IMR-90 (cell line): ENCODE data around the gene PLCD1. TPM values are rescaled to one million over a fixed set of nuclear protein-coding genes. Genes with fewer than 3 reads are reported as not detected.

Experiments used
- ATAC-seq: fragments of 200-7000 bp; cut with Tn5 transposase; 2 replicates; pipeline ENCODE4 v1.9.1; 2020; ENCODE audit warnings: low read depth, mild to moderate bottlenecking, moderate library complexity
- BruUV-seq: library from RNA; stranded (reverse); fragments of 400-500 nt; replicated peaks from 2 replicates; lab custom pipeline; 2021; lab: Mats Ljungman, UMichigan
- CTCF ChIA-PET: fragments of 300-600 bp; formaldehyde crosslinking; extraction: SDS; loops from one replicate; lab custom pipeline; 2021; ENCODE audit warnings: antibody characterized with exemption; lab: Yijun Ruan, JAX
- POLR2A ChIA-PET: fragments of 300-600 bp; sonication (Branson Sonifier 250); formaldehyde crosslinking; loops from one replicate; lab custom pipeline; 2022; ENCODE audit warnings: antibody characterized with exemption; ENCODE audit not compliant: unreplicated experiment; lab: Charles Lee
- DNase-seq: peaks from one replicate; pipeline ENCODE4 v3.0.0; 2013
- H2AFZ ChIP-seq: replicated peaks from 2 replicates; pipeline ENCODE3; 2013; ENCODE audit warnings: low read length, mild to moderate bottlenecking; ENCODE audit not compliant: poor library complexity
- H2AK5ac ChIP-seq: 2 replicates; pipeline ENCODE4 v1.6.1; 2013; ENCODE audit warnings: low read depth, low read length, inconsistent platforms
- H2AK9ac ChIP-seq: replicated peaks from 2 replicates; pipeline ENCODE3; 2013; ENCODE audit warnings: mild to moderate bottlenecking, low read depth, low read length, moderate library complexity; ENCODE audit not compliant: poor library complexity
- H2BK120ac ChIP-seq: 2 replicates; pipeline ENCODE4 v1.6.1; 2013; ENCODE audit warnings: low read depth, low read length, inconsistent platforms
- H2BK15ac ChIP-seq: 3 replicates; pipeline ENCODE4 v1.6.1; 2013; ENCODE audit warnings: low read depth, low read length, inconsistent platforms
- H2BK20ac ChIP-seq: 2 replicates; pipeline ENCODE4 v1.6.1; 2013; ENCODE audit warnings: low read depth, mild to moderate bottlenecking, inconsistent platforms, low read length, moderate library complexity
- H2BK5ac ChIP-seq: 2 replicates; pipeline ENCODE4 v1.6.1; 2013; ENCODE audit warnings: mild to moderate bottlenecking, low read depth, low read length, inconsistent platforms; ENCODE audit not compliant: poor library complexity, severe bottlenecking
- H3K14ac ChIP-seq: replicated peaks from 2 replicates; pipeline ENCODE4 v1.6.1; 2013; ENCODE audit warnings: low read depth, low read length, inconsistent platforms
- H3K18ac ChIP-seq: 2 replicates; pipeline ENCODE4 v1.6.1; 2013; ENCODE audit warnings: low read depth, low read length, control low read depth
- H3K23ac ChIP-seq: 2 replicates; pipeline ENCODE4 v1.6.1; 2013; ENCODE audit warnings: low read depth, low read length, inconsistent platforms
- H3K27ac ChIP-seq: 2 replicates; pipeline ENCODE4 v1.5.1; 2013; ENCODE audit warnings: mild to moderate bottlenecking, control low read depth, low read length; ENCODE audit not compliant: insufficient read depth
- H3K27me3 ChIP-seq: 2 replicates; pipeline ENCODE4 v1.6.1; 2013; ENCODE audit warnings: low read length; ENCODE audit not compliant: control insufficient read depth, insufficient read depth
- H3K36me3 ChIP-seq: 2 replicates; pipeline ENCODE4 v1.6.1; 2013; ENCODE audit warnings: low read length, mixed read lengths; ENCODE audit not compliant: control insufficient read depth, insufficient read depth
- H3K4ac ChIP-seq: 2 replicates; pipeline ENCODE4 v1.6.1; 2013; ENCODE audit warnings: low read depth, low read length, inconsistent platforms
- H3K4me1 ChIP-seq: 2 replicates; pipeline ENCODE4 v1.6.1; 2013; ENCODE audit warnings: low read length, mixed read lengths; ENCODE audit not compliant: control insufficient read depth, insufficient read depth
- H3K4me2 ChIP-seq: 2 replicates; pipeline ENCODE4 v1.6.1; 2013; ENCODE audit warnings: low read depth, mild to moderate bottlenecking, control low read depth, low read length, moderate library complexity
- H3K4me3 ChIP-seq: 2 replicates; pipeline ENCODE4 v1.5.1; 2013; ENCODE audit warnings: low read depth, mild to moderate bottlenecking, control low read depth, low read length, moderate library complexity; ENCODE audit not compliant: insufficient read depth
- H3K56ac ChIP-seq: 2 replicates; pipeline ENCODE4 v1.6.1; 2013; ENCODE audit warnings: low read length, inconsistent platforms; ENCODE audit not compliant: insufficient read depth; ENCODE audit errors: extremely low read depth
- H3K79me1 ChIP-seq, 2 experiments: 2 replicates each; pipeline ENCODE4 v1.6.1; 2013; ENCODE audit warnings: low read length in 2 of 2, inconsistent platforms in 1 of 2, low read depth in 1 of 2
- H3K9ac ChIP-seq: 2 replicates; pipeline ENCODE4 v1.6.1; 2013; ENCODE audit warnings: low read depth, low read length, control low read depth
- H3K9me1 ChIP-seq: 2 replicates; pipeline ENCODE4 v1.6.1; 2013; ENCODE audit warnings: low read length, inconsistent platforms; ENCODE audit not compliant: insufficient read depth
- H3K9me3 ChIP-seq: 2 replicates; pipeline ENCODE4 v1.6.1; 2013; ENCODE audit warnings: low read length; ENCODE audit not compliant: control insufficient read depth, insufficient read depth
- H4K20me1 ChIP-seq: 2 replicates; pipeline ENCODE4 v1.6.1; 2013; ENCODE audit warnings: low read length, inconsistent platforms; ENCODE audit not compliant: insufficient read depth
- H4K5ac ChIP-seq: 2 replicates; pipeline ENCODE4 v1.6.1; 2013; ENCODE audit warnings: mild to moderate bottlenecking, low read depth, low read length, control low read depth
- H4K8ac ChIP-seq, 2 experiments: 2 replicates each; pipeline ENCODE4 v1.6.1; 2013; ENCODE audit warnings: low read depth in 2 of 2, low read length in 2 of 2, control low read depth in 1 of 2, inconsistent platforms in 1 of 2
- H4K91ac ChIP-seq: 2 replicates; pipeline ENCODE4 v1.6.1; 2013; ENCODE audit warnings: low read depth, low read length, inconsistent platforms; ENCODE audit not compliant: insufficient read depth
- CEBPB ChIP-seq: IDR thresholded peaks from 2 replicates; pipeline ENCODE4 v1.6.1; 2012; ENCODE audit warnings: low read depth, low read length, improper control_type of control experiment
- FOS ChIP-seq: fragments of 150-350 bp; IDR thresholded peaks from 2 replicates; pipeline ENCODE4 v1.6.1; 2016; ENCODE audit warnings: low read depth, low read length
- MXI1 ChIP-seq: IDR thresholded peaks from 2 replicates; pipeline ENCODE4 v1.6.1; 2012; ENCODE audit warnings: low read depth, mild to moderate bottlenecking, low read length, moderate library complexity, borderline replicate concordance
- POLR2A ChIP-seq: IDR thresholded peaks from 2 replicates; pipeline ENCODE4 v1.6.1; 2012; ENCODE audit warnings: mild to moderate bottlenecking, low read depth, low read length
- RCOR1 ChIP-seq: IDR thresholded peaks from 2 replicates; pipeline ENCODE4 v1.6.1; 2012; ENCODE audit warnings: mild to moderate bottlenecking, low read length, improper control_type of control experiment; ENCODE audit not compliant: insufficient replicate concordance
- RFX5 ChIP-seq: IDR thresholded peaks from 2 replicates; pipeline ENCODE4 v1.8.0; 2012; ENCODE audit warnings: low read depth, mild to moderate bottlenecking, low read length, moderate library complexity
- SMC3 ChIP-seq: fragments of 150-350 bp; IDR thresholded peaks from 2 replicates; pipeline ENCODE4 v1.6.1; 2016; ENCODE audit warnings: low read depth, mild to moderate bottlenecking, antibody characterized with exemption, low read length, moderate library complexity
- WGBS, 2 experiments: methylation state at CpG; one replicate each; pipeline versions ENCODE4 v1.1.5 to v1.1.7; 2013; ENCODE audit warnings: missing lambda C conversion rate in 2 of 2; ENCODE audit not compliant: insufficient read length in 1 of 2; ENCODE audit errors: extremely low coverage in 2 of 2; 5-methylcytosine and 5-hydroxymethylcytosine counted together
- dilution Hi-C: fragments of 300-500 bp; cut with HindIII; formaldehyde crosslinking; loops from one replicate; pipeline ENCODE4 v1.14.3; 2018; ENCODE audit warnings: low sequenced_read_pairs; ENCODE audit not compliant: unreplicated experiment
- in situ Hi-C: fragments of 300-500 bp; cut with MboI; formaldehyde crosslinking; loops from 3 replicates; pipeline ENCODE4 v1.14.3; 2019; ENCODE audit warnings: low sequenced_read_pairs, inconsistent platforms, mixed read lengths
- intact Hi-C: fragments of 100-400 bp; cut with micrococcal nuclease; formaldehyde crosslinking; loops from 2 replicates; pipeline ENCODE4 v1.10.0; 2022
- polyA plus RNA-seq, 3 experiments: library from polyadenylated mRNA; depleted of rRNA; stranded (reverse); fragments of >200 nt; gene quantifications; 2 replicates each; pipeline ENCODE4 v1.2.3, GENCODE V29; 2012; ENCODE audit warnings: low replicate concordance in 1 of 3
- total RNA-seq: library from RNA; depleted of rRNA; stranded (reverse); fragments of >200 nt; gene quantifications from 2 replicates; pipeline ENCODE4 v1.2.3, GENCODE V29; 2012
- TF ChIP-seq, protein P1 (sequence below): fragments of 150-350 bp; IDR thresholded peaks from 2 replicates; pipeline ENCODE4 v1.6.1; 2017; ENCODE audit warnings: mild to moderate bottlenecking, antibody characterized with exemption, low read length, low read depth

PLCD1 gene
- total and polyA plus RNA-seq, 2 of the 4 experiments (the other 2 are of a cell fraction), result 14.9 to 16.3 TPM

DNA sequence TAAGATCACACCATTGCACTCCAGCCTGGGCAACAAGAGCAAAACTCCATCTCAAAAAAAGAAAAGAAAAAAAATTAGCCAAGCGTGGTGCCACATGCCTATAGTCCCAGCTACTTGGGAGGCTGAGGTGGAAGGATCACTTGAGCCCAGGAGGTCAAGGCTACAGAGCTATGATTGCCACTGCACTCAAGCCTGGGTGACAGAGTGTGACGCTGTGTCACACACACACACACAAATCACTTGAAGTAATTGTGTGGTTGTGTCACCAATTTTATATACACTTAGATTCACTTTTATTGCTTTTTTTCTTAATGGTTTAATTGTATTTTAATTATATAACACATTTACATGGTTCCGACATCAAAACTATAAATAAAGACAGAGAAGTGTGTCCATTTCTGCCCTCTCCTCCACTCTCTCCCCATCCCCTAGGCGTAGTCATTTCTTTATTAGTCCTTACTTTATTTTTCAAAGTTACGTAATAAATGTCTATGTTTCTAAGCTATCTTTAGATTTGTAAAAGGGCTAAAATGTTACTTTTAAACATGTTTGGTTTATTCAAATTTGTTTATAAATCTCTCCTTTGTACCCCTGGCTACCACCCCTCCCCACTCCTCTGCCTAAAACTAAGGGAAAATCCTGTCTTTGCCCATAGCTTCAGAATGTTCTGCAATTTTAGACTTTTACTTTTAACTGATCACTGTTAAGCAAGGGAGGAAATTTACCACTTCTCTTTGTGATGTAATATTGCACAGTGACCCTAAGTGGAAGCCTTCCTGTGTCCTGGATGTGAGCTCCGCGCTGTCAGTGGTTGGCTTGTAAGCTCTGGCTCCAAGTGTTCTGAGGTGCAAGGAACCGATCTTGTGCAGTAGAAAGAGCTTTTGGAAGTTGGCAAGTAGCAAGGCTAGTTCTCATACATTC is 49.6 kb downstream of the PLCD1 start:
- Histone ChIP-seq H2AK9ac (no peak overlapping the region), H3K56ac (no peak overlapping the region), H3K79me1 (peaks cover 2 to 6% of the 10 kb centered on the region in 2 experiments; a peak in 1 of 4 replicates), H2BK15ac (no peak overlapping the region), H3K14ac (no peak overlapping the region), H3K27me3 (no peaks in the 10 kb centered on the region), H3K4ac (no peak overlapping the region), H2AFZ (no peak overlapping the region), H2AK5ac (no peak overlapping the region), H3K18ac (no peak overlapping the region), H3K9me3 (no peaks in the 10 kb centered on the region), H3K4me3 (no peak overlapping the region), H3K23ac (no peak overlapping the region), H4K20me1 (no peaks in the 10 kb centered on the region), H3K9ac (no peak overlapping the region), H3K27ac (no peak overlapping the region), H4K91ac (no peak overlapping the region), H4K8ac (no peak overlapping the region), H3K4me2 (no peak overlapping the region), H2BK120ac (no peak overlapping the region), H2BK20ac (no peak overlapping the region), H3K4me1 (no peaks in the 10 kb centered on the region), H3K9me1 (peaks cover 6% of the 10 kb centered on the region; the same call in 1 of the 2 replicates), H2BK5ac (no peak overlapping the region), H3K36me3 (peaks cover 32% of the 10 kb centered on the region), H4K5ac (no peak overlapping the region)
- dilution Hi-C loops, result no loop called here
- no TSS peak for BruUV-seq
- DNase-seq (no peak), ATAC-seq (no peak)
- ChIA-PET POLR2A (no interaction called here), CTCF (interaction anchor here (0.7 to 1.6 kb wide), 3 partner anchors 17 to 108 kb away, joined by 3 read pairs; no protein-coding TSS in a partner anchor)
- no peak for TF ChIP-seq RFX5
- no peak for TF ChIP-seq POLR2A
- TF ChIP-seq, protein P1, sequence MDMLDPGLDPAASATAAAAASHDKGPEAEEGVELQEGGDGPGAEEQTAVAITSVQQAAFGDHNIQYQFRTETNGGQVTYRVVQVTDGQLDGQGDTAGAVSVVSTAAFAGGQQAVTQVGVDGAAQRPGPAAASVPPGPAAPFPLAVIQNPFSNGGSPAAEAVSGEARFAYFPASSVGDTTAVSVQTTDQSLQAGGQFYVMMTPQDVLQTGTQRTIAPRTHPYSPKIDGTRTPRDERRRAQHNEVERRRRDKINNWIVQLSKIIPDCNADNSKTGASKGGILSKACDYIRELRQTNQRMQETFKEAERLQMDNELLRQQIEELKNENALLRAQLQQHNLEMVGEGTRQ, result no peak
- no peak for TF ChIP-seq MXI1
- TF ChIP-seq CEBPB, result peak; percentile 35
- no peak for TF ChIP-seq SMC3
- TF ChIP-seq FOS, result no peak
- TF ChIP-seq RCOR1, result no peak
- in situ Hi-C loops, result no loop called here
- WGBS, 2 experiments, result no CpG with 5 or more reads among the region's 8 CpGs
- intact Hi-C loops, result no loop called here
